GM20000 (cell line): ENCODE results near the gene CELF2.

Experiments
- DNase-seq: peaks from one replicate; pipeline ENCODE4 v3.0.0; 2012; ENCODE audit warnings: low spot score
- CTCF ChIP-seq: IDR thresholded peaks from 2 replicates; pipeline ENCODE4 v1.5.1; 2012; ENCODE audit warnings: mild to moderate bottlenecking, control low read depth; ENCODE audit errors: extremely low read depth, missing control alignments

The CELF2 gene

GRCh38 chr10:11206676-11207559, 189.2 kb downstream of the CELF2 start:
- no peak for DNase-seq
- no peak for TF ChIP-seq CTCF

- DNase-seq = no peak
- no peak for TF ChIP-seq CTCF
These were observed 189.8 kb downstream of the CELF2 start for GRCh38 chr10:11207560-11207844.

- no peak for DNase-seq
- no peak for TF ChIP-seq CTCF
These were observed 190.6 kb downstream of the CELF2 start for GRCh38 chr10:11208243-11208642.

GRCh38 chr10:11208908-11209829, 191.5 kb downstream of the CELF2 start:
- TF ChIP-seq CTCF = no peak
- peak; percentile 47 for DNase-seq

- no peak for DNase-seq
- TF ChIP-seq CTCF = no peak
These were observed 192.1 kb downstream of the CELF2 start for GRCh38 chr10:11209830-11210181.

- no peak for TF ChIP-seq CTCF
These were observed 192.7 kb downstream of the CELF2 start for GRCh38 chr10:11210211-11210922.

More at GRCh38 chr10:11210211-11210922, 192.7 kb downstream of the CELF2 start:
- no peak for DNase-seq
